IMR-90 (cell line): ENCODE measurements around the gene ADD2. TPM values are rescaled to one million over a fixed set of nuclear protein-coding genes. Genes with fewer than 3 reads are reported as not detected.

Experiments
- ATAC-seq: fragments of 200-7000 bp; cut with Tn5 transposase; 2 replicates; pipeline ENCODE4 v1.9.1; 2020; ENCODE audit warnings: low read depth, mild to moderate bottlenecking, moderate library complexity
- BruUV-seq: library from RNA; stranded (reverse); fragments of 400-500 nt; replicated peaks from 2 replicates; lab custom pipeline; 2021; lab: Mats Ljungman, UMichigan
- CTCF ChIA-PET: fragments of 300-600 bp; formaldehyde crosslinking; extraction: SDS; loops from one replicate; lab custom pipeline; 2021; ENCODE audit warnings: antibody characterized with exemption; lab: Yijun Ruan, JAX
- POLR2A ChIA-PET: fragments of 300-600 bp; sonication (Branson Sonifier 250); formaldehyde crosslinking; loops from one replicate; lab custom pipeline; 2022; ENCODE audit warnings: antibody characterized with exemption; ENCODE audit not compliant: unreplicated experiment; lab: Charles Lee
- DNase-seq: peaks from one replicate; pipeline ENCODE4 v3.0.0; 2013
- H2AFZ ChIP-seq: replicated peaks from 2 replicates; pipeline ENCODE3; 2013; ENCODE audit warnings: low read length, mild to moderate bottlenecking; ENCODE audit not compliant: poor library complexity
- H2AK5ac ChIP-seq: 2 replicates; pipeline ENCODE4 v1.6.1; 2013; ENCODE audit warnings: low read depth, low read length, inconsistent platforms
- H2AK9ac ChIP-seq: replicated peaks from 2 replicates; pipeline ENCODE3; 2013; ENCODE audit warnings: mild to moderate bottlenecking, low read depth, low read length, moderate library complexity; ENCODE audit not compliant: poor library complexity
- H2BK120ac ChIP-seq: 2 replicates; pipeline ENCODE4 v1.6.1; 2013; ENCODE audit warnings: low read depth, low read length, inconsistent platforms
- H2BK15ac ChIP-seq: 3 replicates; pipeline ENCODE4 v1.6.1; 2013; ENCODE audit warnings: low read depth, low read length, inconsistent platforms
- H2BK20ac ChIP-seq: 2 replicates; pipeline ENCODE4 v1.6.1; 2013; ENCODE audit warnings: low read depth, mild to moderate bottlenecking, inconsistent platforms, low read length, moderate library complexity
- H2BK5ac ChIP-seq: 2 replicates; pipeline ENCODE4 v1.6.1; 2013; ENCODE audit warnings: mild to moderate bottlenecking, low read depth, low read length, inconsistent platforms; ENCODE audit not compliant: poor library complexity, severe bottlenecking
- H3K14ac ChIP-seq: replicated peaks from 2 replicates; pipeline ENCODE4 v1.6.1; 2013; ENCODE audit warnings: low read depth, low read length, inconsistent platforms
- H3K18ac ChIP-seq: 2 replicates; pipeline ENCODE4 v1.6.1; 2013; ENCODE audit warnings: low read depth, low read length, control low read depth
- H3K23ac ChIP-seq: 2 replicates; pipeline ENCODE4 v1.6.1; 2013; ENCODE audit warnings: low read depth, low read length, inconsistent platforms
- H3K27ac ChIP-seq: 2 replicates; pipeline ENCODE4 v1.5.1; 2013; ENCODE audit warnings: mild to moderate bottlenecking, control low read depth, low read length; ENCODE audit not compliant: insufficient read depth
- H3K27me3 ChIP-seq: 2 replicates; pipeline ENCODE4 v1.6.1; 2013; ENCODE audit warnings: low read length; ENCODE audit not compliant: control insufficient read depth, insufficient read depth
- H3K36me3 ChIP-seq: 2 replicates; pipeline ENCODE4 v1.6.1; 2013; ENCODE audit warnings: low read length, mixed read lengths; ENCODE audit not compliant: control insufficient read depth, insufficient read depth
- H3K4ac ChIP-seq: 2 replicates; pipeline ENCODE4 v1.6.1; 2013; ENCODE audit warnings: low read depth, low read length, inconsistent platforms
- H3K4me1 ChIP-seq: 2 replicates; pipeline ENCODE4 v1.6.1; 2013; ENCODE audit warnings: low read length, mixed read lengths; ENCODE audit not compliant: control insufficient read depth, insufficient read depth
- H3K4me2 ChIP-seq: 2 replicates; pipeline ENCODE4 v1.6.1; 2013; ENCODE audit warnings: low read depth, mild to moderate bottlenecking, control low read depth, low read length, moderate library complexity
- H3K4me3 ChIP-seq: 2 replicates; pipeline ENCODE4 v1.5.1; 2013; ENCODE audit warnings: low read depth, mild to moderate bottlenecking, control low read depth, low read length, moderate library complexity; ENCODE audit not compliant: insufficient read depth
- H3K56ac ChIP-seq: 2 replicates; pipeline ENCODE4 v1.6.1; 2013; ENCODE audit warnings: low read length, inconsistent platforms; ENCODE audit not compliant: insufficient read depth; ENCODE audit errors: extremely low read depth
- H3K79me1 ChIP-seq, 2 experiments: 2 replicates each; pipeline ENCODE4 v1.6.1; 2013; ENCODE audit warnings: low read length in 2 of 2, inconsistent platforms in 1 of 2, low read depth in 1 of 2
- H3K9ac ChIP-seq: 2 replicates; pipeline ENCODE4 v1.6.1; 2013; ENCODE audit warnings: low read depth, low read length, control low read depth
- H3K9me1 ChIP-seq: 2 replicates; pipeline ENCODE4 v1.6.1; 2013; ENCODE audit warnings: low read length, inconsistent platforms; ENCODE audit not compliant: insufficient read depth
- H3K9me3 ChIP-seq: 2 replicates; pipeline ENCODE4 v1.6.1; 2013; ENCODE audit warnings: low read length; ENCODE audit not compliant: control insufficient read depth, insufficient read depth
- H4K20me1 ChIP-seq: 2 replicates; pipeline ENCODE4 v1.6.1; 2013; ENCODE audit warnings: low read length, inconsistent platforms; ENCODE audit not compliant: insufficient read depth
- H4K5ac ChIP-seq: 2 replicates; pipeline ENCODE4 v1.6.1; 2013; ENCODE audit warnings: mild to moderate bottlenecking, low read depth, low read length, control low read depth
- H4K8ac ChIP-seq, 2 experiments: 2 replicates each; pipeline ENCODE4 v1.6.1; 2013; ENCODE audit warnings: low read depth in 2 of 2, low read length in 2 of 2, control low read depth in 1 of 2, inconsistent platforms in 1 of 2
- H4K91ac ChIP-seq: 2 replicates; pipeline ENCODE4 v1.6.1; 2013; ENCODE audit warnings: low read depth, low read length, inconsistent platforms; ENCODE audit not compliant: insufficient read depth
- BHLHE40 ChIP-seq: fragments of 150-350 bp; IDR thresholded peaks from 2 replicates; pipeline ENCODE4 v1.6.1; 2016; ENCODE audit warnings: mild to moderate bottlenecking, low read depth, low read length
- CEBPB ChIP-seq: IDR thresholded peaks from 2 replicates; pipeline ENCODE4 v1.6.1; 2012; ENCODE audit warnings: low read depth, low read length, improper control_type of control experiment
- CHD1 ChIP-seq: IDR thresholded peaks from 2 replicates; pipeline ENCODE4 v1.6.1; 2012; ENCODE audit warnings: low read depth, low read length, improper control_type of control experiment
- ELK1 ChIP-seq: fragments of 150-350 bp; IDR thresholded peaks from 2 replicates; pipeline ENCODE4 v1.6.1; 2016; ENCODE audit warnings: low read depth, mild to moderate bottlenecking, low read length, moderate library complexity, borderline replicate concordance
- FOS ChIP-seq: fragments of 150-350 bp; IDR thresholded peaks from 2 replicates; pipeline ENCODE4 v1.6.1; 2016; ENCODE audit warnings: low read depth, low read length
- MAFK ChIP-seq: IDR thresholded peaks from 2 replicates; pipeline ENCODE4 v1.6.1; 2012; ENCODE audit warnings: low read depth, low read length, improper control_type of control experiment
- MAZ ChIP-seq: IDR thresholded peaks from 2 replicates; pipeline ENCODE4 v1.6.1; 2012; ENCODE audit warnings: low read depth, mild to moderate bottlenecking, low read length, improper control_type of control experiment, moderate library complexity, borderline replicate concordance
- NFE2L2 ChIP-seq: fragments of 150-350 bp; IDR thresholded peaks from 2 replicates; pipeline ENCODE4 v1.6.1; 2016; ENCODE audit warnings: low read depth, mild to moderate bottlenecking, low read length
- POLR2A ChIP-seq: IDR thresholded peaks from 2 replicates; pipeline ENCODE4 v1.6.1; 2012; ENCODE audit warnings: mild to moderate bottlenecking, low read depth, low read length
- RFX5 ChIP-seq: IDR thresholded peaks from 2 replicates; pipeline ENCODE4 v1.8.0; 2012; ENCODE audit warnings: low read depth, mild to moderate bottlenecking, low read length, moderate library complexity
- SMC3 ChIP-seq: fragments of 150-350 bp; IDR thresholded peaks from 2 replicates; pipeline ENCODE4 v1.6.1; 2016; ENCODE audit warnings: low read depth, mild to moderate bottlenecking, antibody characterized with exemption, low read length, moderate library complexity
- WGBS, 2 experiments: methylation state at CpG; one replicate each; pipeline versions ENCODE4 v1.1.5 to v1.1.7; 2013; ENCODE audit warnings: missing lambda C conversion rate in 2 of 2; ENCODE audit not compliant: insufficient read length in 1 of 2; ENCODE audit errors: extremely low coverage in 2 of 2; 5-methylcytosine and 5-hydroxymethylcytosine counted together
- dilution Hi-C: fragments of 300-500 bp; cut with HindIII; formaldehyde crosslinking; loops from one replicate; pipeline ENCODE4 v1.14.3; 2018; ENCODE audit warnings: low sequenced_read_pairs; ENCODE audit not compliant: unreplicated experiment
- in situ Hi-C: fragments of 300-500 bp; cut with MboI; formaldehyde crosslinking; loops from 3 replicates; pipeline ENCODE4 v1.14.3; 2019; ENCODE audit warnings: low sequenced_read_pairs, inconsistent platforms, mixed read lengths
- intact Hi-C: fragments of 100-400 bp; cut with micrococcal nuclease; formaldehyde crosslinking; loops from 2 replicates; pipeline ENCODE4 v1.10.0; 2022
- polyA plus RNA-seq, 3 experiments: library from polyadenylated mRNA; depleted of rRNA; stranded (reverse); fragments of >200 nt; gene quantifications; 2 replicates each; pipeline ENCODE4 v1.2.3, GENCODE V29; 2012; ENCODE audit warnings: low replicate concordance in 1 of 3
- total RNA-seq: library from RNA; depleted of rRNA; stranded (reverse); fragments of >200 nt; gene quantifications from 2 replicates; pipeline ENCODE4 v1.2.3, GENCODE V29; 2012
- TF ChIP-seq, protein P1 (sequence below): conservative IDR thresholded peaks from 2 replicates; pipeline ENCODE4 v1.5.1; 2012; ENCODE audit warnings: mild to moderate bottlenecking, low read depth, low read length, improper control_type of control experiment
- TF ChIP-seq, protein P2 (sequence below): fragments of 150-350 bp; IDR thresholded peaks from 2 replicates; pipeline ENCODE4 v1.6.1; 2017; ENCODE audit warnings: mild to moderate bottlenecking, antibody characterized with exemption, low read length, low read depth

The ADD2 gene
- total and polyA plus RNA-seq, 2 of the 4 experiments (the other 2 are of a cell fraction), result not detected

DNA sequence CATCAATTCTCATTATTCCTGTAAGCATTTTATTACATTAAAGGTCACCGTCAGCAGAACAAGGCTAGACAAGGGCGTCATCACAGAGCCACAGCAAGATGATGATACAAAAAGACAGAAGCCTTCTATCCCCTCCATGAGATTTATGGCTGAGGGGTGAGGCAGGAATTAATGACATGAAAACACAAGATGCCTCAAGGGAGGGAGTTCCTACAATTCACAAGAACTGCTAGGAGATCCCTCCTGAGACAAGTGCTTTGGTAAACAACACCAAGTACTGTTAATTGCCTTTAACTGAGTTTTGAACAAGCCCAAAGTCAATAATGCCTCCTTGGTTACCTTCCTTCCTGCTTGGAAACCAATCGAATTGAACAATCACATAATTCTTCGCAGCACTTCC is 14.1 kb downstream of the ADD2 start:
- no peaks in the 10 kb centered on the region for H3K79me1 ChIP-seq
- in situ Hi-C loops, result no loop called here
- H2AK5ac ChIP-seq, result no peak overlapping the region
- ATAC-seq, result no peak
- WGBS, 2 experiments, result 60% methylated on average over 1 of the region's 4 CpGs; no CpG with 5 or more reads in 1 of the 2 experiments
- TF ChIP-seq ELK1, result no peak
- TF ChIP-seq POLR2A, result no peak
- TF ChIP-seq, protein P1, sequence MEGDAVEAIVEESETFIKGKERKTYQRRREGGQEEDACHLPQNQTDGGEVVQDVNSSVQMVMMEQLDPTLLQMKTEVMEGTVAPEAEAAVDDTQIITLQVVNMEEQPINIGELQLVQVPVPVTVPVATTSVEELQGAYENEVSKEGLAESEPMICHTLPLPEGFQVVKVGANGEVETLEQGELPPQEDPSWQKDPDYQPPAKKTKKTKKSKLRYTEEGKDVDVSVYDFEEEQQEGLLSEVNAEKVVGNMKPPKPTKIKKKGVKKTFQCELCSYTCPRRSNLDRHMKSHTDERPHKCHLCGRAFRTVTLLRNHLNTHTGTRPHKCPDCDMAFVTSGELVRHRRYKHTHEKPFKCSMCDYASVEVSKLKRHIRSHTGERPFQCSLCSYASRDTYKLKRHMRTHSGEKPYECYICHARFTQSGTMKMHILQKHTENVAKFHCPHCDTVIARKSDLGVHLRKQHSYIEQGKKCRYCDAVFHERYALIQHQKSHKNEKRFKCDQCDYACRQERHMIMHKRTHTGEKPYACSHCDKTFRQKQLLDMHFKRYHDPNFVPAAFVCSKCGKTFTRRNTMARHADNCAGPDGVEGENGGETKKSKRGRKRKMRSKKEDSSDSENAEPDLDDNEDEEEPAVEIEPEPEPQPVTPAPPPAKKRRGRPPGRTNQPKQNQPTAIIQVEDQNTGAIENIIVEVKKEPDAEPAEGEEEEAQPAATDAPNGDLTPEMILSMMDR, result no peak
- TF ChIP-seq, protein P2, sequence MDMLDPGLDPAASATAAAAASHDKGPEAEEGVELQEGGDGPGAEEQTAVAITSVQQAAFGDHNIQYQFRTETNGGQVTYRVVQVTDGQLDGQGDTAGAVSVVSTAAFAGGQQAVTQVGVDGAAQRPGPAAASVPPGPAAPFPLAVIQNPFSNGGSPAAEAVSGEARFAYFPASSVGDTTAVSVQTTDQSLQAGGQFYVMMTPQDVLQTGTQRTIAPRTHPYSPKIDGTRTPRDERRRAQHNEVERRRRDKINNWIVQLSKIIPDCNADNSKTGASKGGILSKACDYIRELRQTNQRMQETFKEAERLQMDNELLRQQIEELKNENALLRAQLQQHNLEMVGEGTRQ, result no peak
- no peak for TF ChIP-seq FOS
- no peak for TF ChIP-seq CEBPB
- TF ChIP-seq NFE2L2, result no peak
- TF ChIP-seq BHLHE40, result no peak
- TF ChIP-seq CHD1, result no peak
- TF ChIP-seq MAFK, result no peak
- TF ChIP-seq MAZ, result no peak
- no peak for TF ChIP-seq SMC3
- no peak for TF ChIP-seq RFX5
- no peak overlapping the region for H2AFZ ChIP-seq
- no peak overlapping the region for H4K5ac ChIP-seq
- ChIA-PET POLR2A (no interaction called here), CTCF (no interaction called here)
- no peak overlapping the region for H2BK5ac ChIP-seq
- no peak overlapping the region for H4K8ac ChIP-seq
- intact Hi-C loops, result no loop called here
- H3K56ac ChIP-seq, result no peak overlapping the region
- H3K18ac ChIP-seq, result no peak overlapping the region
- no peaks in the 10 kb centered on the region for H3K9me1 ChIP-seq
- H2BK15ac ChIP-seq, result no peak overlapping the region
- no peak overlapping the region for H4K91ac ChIP-seq
- H3K4me3 ChIP-seq, result no peak overlapping the region
- no peak overlapping the region for H3K4me2 ChIP-seq
- no peak overlapping the region for H3K23ac ChIP-seq
- H3K9me3 ChIP-seq, result no peaks in the 10 kb centered on the region
- no peak overlapping the region for H2AK9ac ChIP-seq
- H3K14ac ChIP-seq, result no peak overlapping the region
- dilution Hi-C loops, result no loop called here
- no peaks in the 10 kb centered on the region for H3K27me3 ChIP-seq
- no peak overlapping the region for H2BK20ac ChIP-seq
- no peak overlapping the region for H3K27ac ChIP-seq
- H3K4ac ChIP-seq, result no peak overlapping the region
- BruUV-seq, result no TSS peak
- H4K20me1 ChIP-seq, result no peaks in the 10 kb centered on the region
- H3K36me3 ChIP-seq, result no peaks in the 10 kb centered on the region
- H3K4me1 ChIP-seq, result no peaks in the 10 kb centered on the region
- no peak overlapping the region for H3K9ac ChIP-seq
- DNase-seq, result no peak
- H2BK120ac ChIP-seq, result no peak overlapping the region
